GM23338 (cell line): ENCODE results near the gene RPGRIP1. TPM values are rescaled to one million over a fixed set of nuclear protein-coding genes. Genes with fewer than 3 reads are reported as not detected.

Experiments
- ATAC-seq: fragments of 200-7000 bp; cut with Tn5 transposase; 3 replicates; pipeline ENCODE4 v1.9.1; 2020
- DNase-seq: peaks from one replicate; pipeline ENCODE4 v3.0.0-alpha.2; 2015; ENCODE audit warnings: low spot score
- H2AFZ ChIP-seq: fragments of 200-600 bp; sonication (generic); 2 replicates; pipeline ENCODE4 v1.8.0; 2016; ENCODE audit warnings: antibody characterized with exemption, mild to moderate bottlenecking, moderate library complexity
- H3F3A ChIP-seq: fragments of 200-600 bp; sonication (generic); replicated peaks from 2 replicates; pipeline ENCODE4 v1.8.0; 2017; ENCODE audit warnings: antibody characterized with exemption, mixed run types, low read depth
- H3K27ac ChIP-seq: fragments of 200-600 bp; sonication (generic); 2 replicates; pipeline ENCODE4 v1.6.1; 2016; ENCODE audit warnings: low read depth
- H3K27me3 ChIP-seq: fragments of 200-600 bp; sonication (generic); 2 replicates; pipeline ENCODE4 v1.8.0; 2016; ENCODE audit warnings: mild to moderate bottlenecking, mixed run types, moderate library complexity; ENCODE audit not compliant: insufficient read depth
- H3K36me3 ChIP-seq: fragments of 200-600 bp; sonication (generic); 2 replicates; pipeline ENCODE4 v1.8.0; 2016; ENCODE audit warnings: mild to moderate bottlenecking; ENCODE audit not compliant: insufficient read depth
- H3K4me1 ChIP-seq: fragments of 200-600 bp; sonication (generic); 2 replicates; pipeline ENCODE4 v1.8.0; 2016; ENCODE audit warnings: mild to moderate bottlenecking, moderate library complexity; ENCODE audit not compliant: insufficient read depth
- H3K4me2 ChIP-seq: fragments of 200-600 bp; sonication (generic); 2 replicates; pipeline ENCODE4 v1.7.1; 2017; ENCODE audit warnings: mixed run types
- H3K4me3 ChIP-seq: fragments of 200-600 bp; sonication (generic); 2 replicates; pipeline ENCODE4 v1.6.1; 2016; ENCODE audit warnings: mixed run types
- H3K79me2 ChIP-seq: fragments of 200-600 bp; sonication (generic); replicated peaks from 2 replicates; pipeline ENCODE4 v1.8.0; 2017; ENCODE audit warnings: mild to moderate bottlenecking; ENCODE audit not compliant: insufficient read depth
- H3K9me2 ChIP-seq: fragments of 200-600 bp; sonication (generic); 2 replicates; pipeline ENCODE4 v1.8.0; 2017; ENCODE audit not compliant: insufficient read depth
- H4K20me1 ChIP-seq: fragments of 200-600 bp; sonication (generic); replicated peaks from 2 replicates; pipeline ENCODE4 v1.8.0; 2017; ENCODE audit warnings: mild to moderate bottlenecking; ENCODE audit not compliant: insufficient read depth
- H3K27ac Mint-ChIP-seq: 2 replicates; pipeline ENCODE4 v1.8.0; 2020; ENCODE audit warnings: inconsistent platforms, mild to moderate bottlenecking, moderate library complexity, mixed read lengths
- H3K27me3 Mint-ChIP-seq: 3 replicates; pipeline ENCODE4 v1.8.0; 2022; ENCODE audit warnings: low read depth, mild to moderate bottlenecking, moderate library complexity, mixed read lengths, inconsistent platforms; ENCODE audit not compliant: insufficient read depth, poor library complexity
- H3K36me3 Mint-ChIP-seq: 3 replicates; pipeline ENCODE4 v1.8.0; 2021; ENCODE audit warnings: low read depth, mild to moderate bottlenecking, inconsistent platforms, moderate library complexity, mixed read lengths
- H3K4me1 Mint-ChIP-seq: 3 replicates; pipeline ENCODE4 v1.8.0; 2020; ENCODE audit warnings: mild to moderate bottlenecking, inconsistent platforms, mixed read lengths
- H3K4me3 Mint-ChIP-seq: 3 replicates; pipeline ENCODE4 v1.8.0; 2021; ENCODE audit warnings: moderate library complexity, mild to moderate bottlenecking, inconsistent platforms, mixed read lengths
- H3K9me3 Mint-ChIP-seq: 3 replicates; pipeline ENCODE4 v1.8.0; 2020; ENCODE audit warnings: moderate library complexity, mild to moderate bottlenecking, inconsistent platforms, mixed read lengths
- EZH2 ChIP-seq: fragments of 200-600 bp; sonication (generic); IDR thresholded peaks from one replicate; pipeline ENCODE4 v1.8.0; 2017; ENCODE audit warnings: antibody characterized with exemption, mild to moderate bottlenecking, low read depth; ENCODE audit not compliant: unreplicated experiment
- JUNB ChIP-seq: IDR thresholded peaks from one replicate; pipeline ENCODE4 v1.6.1; 2016; ENCODE audit warnings: antibody characterized with exemption; ENCODE audit not compliant: unreplicated experiment
- POLR2AphosphoS5 ChIP-seq: IDR thresholded peaks from 2 replicates; pipeline ENCODE4 v1.6.1; 2016; ENCODE audit warnings: antibody characterized with exemption, low read depth
- REST ChIP-seq: IDR thresholded peaks from one replicate; pipeline ENCODE4 v1.6.1; 2018; ENCODE audit warnings: antibody characterized with exemption; ENCODE audit not compliant: unreplicated experiment
- ZNF114 ChIP-seq: fragments of 250-450 bp; sonication (Bioruptor Pico); IDR thresholded peaks from 2 replicates; pipeline ENCODE4 v1.5.0; 2020; ENCODE audit warnings: mild to moderate bottlenecking, moderate library complexity
- ZNF331 ChIP-seq: fragments of 250-450 bp; sonication (Bioruptor Pico); IDR thresholded peaks from 2 replicates; pipeline ENCODE4 v1.5.0; 2020; ENCODE audit warnings: low read depth, mild to moderate bottlenecking, moderate library complexity
- polyA plus RNA-seq: library from polyadenylated mRNA; unstranded; fragments of >200 nt; fragmentation: Nextera tagmentation; extraction: Ambion mirVana; gene quantifications from 2 replicates; pipeline ENCODE4 v1.2.1, GENCODE V29; 2016
- total RNA-seq: library from RNA; depleted of rRNA; stranded (reverse); fragments of >200 nt; shearing (Covaris generic); gene quantifications from 2 replicates; pipeline ENCODE4 v1.2.3, GENCODE V29; 2014
- TF ChIP-seq, protein P1 (sequence below): fragments of 250-450 bp; sonication (Bioruptor Pico); IDR thresholded peaks from 2 replicates; pipeline ENCODE4 v1.5.0; 2020; ENCODE audit warnings: mild to moderate bottlenecking, moderate library complexity

RPGRIP1 gene
- total and polyA plus RNA-seq, 2 experiments from 2014 or later: 0.24 to 1.6 TPM

DNA sequence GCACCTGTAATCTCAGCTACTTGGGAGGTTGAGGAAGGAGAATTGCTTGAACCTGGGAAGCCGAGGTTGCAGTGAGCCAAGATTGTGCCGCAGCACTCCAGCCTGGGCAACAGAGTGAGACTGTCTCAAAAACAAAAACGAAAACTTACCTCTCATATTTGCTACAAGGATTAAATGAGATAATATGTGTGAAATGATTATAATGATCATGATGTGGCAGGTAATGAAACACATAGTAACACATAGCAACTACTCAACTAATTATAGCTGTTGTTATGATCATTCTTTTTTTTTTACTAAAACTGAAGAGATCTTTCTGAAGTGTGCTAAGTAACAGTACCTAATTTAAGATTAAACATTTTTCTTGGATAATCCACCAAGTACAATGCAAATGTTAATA, 30.1 kb downstream of the RPGRIP1 start:
- no peak for ATAC-seq
- H3K27ac Mint-ChIP-seq: no peak overlapping the region
- H3K4me3 Mint-ChIP-seq: no peak overlapping the region
- TF ChIP-seq ZNF114 (CRISPR knock-in tag): no peak
- Histone ChIP-seq H4K20me1 (no peaks in the 10 kb centered on the region), H3F3A (no peaks in the 10 kb centered on the region), H3K4me2 (no peak overlapping the region), H3K36me3 (no peaks in the 10 kb centered on the region), H2AFZ (no peak overlapping the region), H3K79me2 (no peaks in the 10 kb centered on the region), H3K4me1 (peaks cover 25% of the 10 kb centered on the region), H3K27ac (peak overlapping the region; percentile 95; the same call in 1 of the 2 replicates), H3K27me3 (no peaks in the 10 kb centered on the region), H3K9me2 (no peaks in the 10 kb centered on the region), H3K4me3 (no peak overlapping the region)
- no peaks in the 10 kb centered on the region for H3K36me3 Mint-ChIP-seq
- DNase-seq: no peak
- peaks cover 2% of the 10 kb centered on the region for H3K27me3 Mint-ChIP-seq
- peaks cover 29% of the 10 kb centered on the region; the same call in 2 of the 3 replicates for H3K4me1 Mint-ChIP-seq
- no peaks in the 10 kb centered on the region for H3K9me3 Mint-ChIP-seq

GRCh38 chr14:21311614-21312013, 31.7 kb downstream of the RPGRIP1 start:
- Mint-ChIP-seq H3K4me3 (no peak overlapping the region), H3K27ac (peak overlapping the region; percentile 42; the same call in 1 of the 2 replicates), H3K4me1 (peaks cover 29% of the 10 kb centered on the region; the same call in 2 of the 3 replicates), H3K9me3 (no peaks in the 10 kb centered on the region), H3K36me3 (no peaks in the 10 kb centered on the region), H3K27me3 (peaks cover 3% of the 10 kb centered on the region)
- Histone ChIP-seq H3K79me2 (no peaks in the 10 kb centered on the region), H2AFZ (peak overlapping the region; percentile 72), H3K4me1 (peaks cover 25% of the 10 kb centered on the region), H4K20me1 (no peaks in the 10 kb centered on the region), H3F3A (no peaks in the 10 kb centered on the region), H3K27ac (no peak overlapping the region), H3K4me2 (no peak overlapping the region), H3K36me3 (no peaks in the 10 kb centered on the region), H3K27me3 (no peaks in the 10 kb centered on the region), H3K4me3 (no peak overlapping the region), H3K9me2 (no peaks in the 10 kb centered on the region)
- no peak for ATAC-seq
- DNase-seq: no peak
- TF ChIP-seq POLR2AphosphoS5: no peak

- Histone ChIP-seq H4K20me1 (no peaks in the 10 kb centered on the region), H3K36me3 (no peaks in the 10 kb centered on the region), H3K27ac (no peak overlapping the region), H3K4me3 (no peak overlapping the region), H3K79me2 (no peaks in the 10 kb centered on the region), H2AFZ (no peak overlapping the region), H3K4me1 (peaks cover 13% of the 10 kb centered on the region), H3F3A (no peaks in the 10 kb centered on the region), H3K9me2 (no peaks in the 10 kb centered on the region), H3K4me2 (no peak overlapping the region), H3K27me3 (no peaks in the 10 kb centered on the region)
- no peaks in the 10 kb centered on the region for H3K9me3 Mint-ChIP-seq
- peaks cover 15% of the 10 kb centered on the region; the same call in 2 of the 3 replicates for H3K4me1 Mint-ChIP-seq
- H3K27ac Mint-ChIP-seq: no peak overlapping the region
- no peaks in the 10 kb centered on the region for H3K36me3 Mint-ChIP-seq
- H3K27me3 Mint-ChIP-seq: peaks cover 3% of the 10 kb centered on the region
- no peak for ATAC-seq
- no peak overlapping the region for H3K4me3 Mint-ChIP-seq
- no peak for DNase-seq
- TF ChIP-seq ZNF114 (CRISPR knock-in tag): no peak
- no peak for TF ChIP-seq JUNB
- TF ChIP-seq REST: no peak
- no peak for TF ChIP-seq EZH2
- TF ChIP-seq POLR2AphosphoS5: no peak
- TF ChIP-seq, protein P1, sequence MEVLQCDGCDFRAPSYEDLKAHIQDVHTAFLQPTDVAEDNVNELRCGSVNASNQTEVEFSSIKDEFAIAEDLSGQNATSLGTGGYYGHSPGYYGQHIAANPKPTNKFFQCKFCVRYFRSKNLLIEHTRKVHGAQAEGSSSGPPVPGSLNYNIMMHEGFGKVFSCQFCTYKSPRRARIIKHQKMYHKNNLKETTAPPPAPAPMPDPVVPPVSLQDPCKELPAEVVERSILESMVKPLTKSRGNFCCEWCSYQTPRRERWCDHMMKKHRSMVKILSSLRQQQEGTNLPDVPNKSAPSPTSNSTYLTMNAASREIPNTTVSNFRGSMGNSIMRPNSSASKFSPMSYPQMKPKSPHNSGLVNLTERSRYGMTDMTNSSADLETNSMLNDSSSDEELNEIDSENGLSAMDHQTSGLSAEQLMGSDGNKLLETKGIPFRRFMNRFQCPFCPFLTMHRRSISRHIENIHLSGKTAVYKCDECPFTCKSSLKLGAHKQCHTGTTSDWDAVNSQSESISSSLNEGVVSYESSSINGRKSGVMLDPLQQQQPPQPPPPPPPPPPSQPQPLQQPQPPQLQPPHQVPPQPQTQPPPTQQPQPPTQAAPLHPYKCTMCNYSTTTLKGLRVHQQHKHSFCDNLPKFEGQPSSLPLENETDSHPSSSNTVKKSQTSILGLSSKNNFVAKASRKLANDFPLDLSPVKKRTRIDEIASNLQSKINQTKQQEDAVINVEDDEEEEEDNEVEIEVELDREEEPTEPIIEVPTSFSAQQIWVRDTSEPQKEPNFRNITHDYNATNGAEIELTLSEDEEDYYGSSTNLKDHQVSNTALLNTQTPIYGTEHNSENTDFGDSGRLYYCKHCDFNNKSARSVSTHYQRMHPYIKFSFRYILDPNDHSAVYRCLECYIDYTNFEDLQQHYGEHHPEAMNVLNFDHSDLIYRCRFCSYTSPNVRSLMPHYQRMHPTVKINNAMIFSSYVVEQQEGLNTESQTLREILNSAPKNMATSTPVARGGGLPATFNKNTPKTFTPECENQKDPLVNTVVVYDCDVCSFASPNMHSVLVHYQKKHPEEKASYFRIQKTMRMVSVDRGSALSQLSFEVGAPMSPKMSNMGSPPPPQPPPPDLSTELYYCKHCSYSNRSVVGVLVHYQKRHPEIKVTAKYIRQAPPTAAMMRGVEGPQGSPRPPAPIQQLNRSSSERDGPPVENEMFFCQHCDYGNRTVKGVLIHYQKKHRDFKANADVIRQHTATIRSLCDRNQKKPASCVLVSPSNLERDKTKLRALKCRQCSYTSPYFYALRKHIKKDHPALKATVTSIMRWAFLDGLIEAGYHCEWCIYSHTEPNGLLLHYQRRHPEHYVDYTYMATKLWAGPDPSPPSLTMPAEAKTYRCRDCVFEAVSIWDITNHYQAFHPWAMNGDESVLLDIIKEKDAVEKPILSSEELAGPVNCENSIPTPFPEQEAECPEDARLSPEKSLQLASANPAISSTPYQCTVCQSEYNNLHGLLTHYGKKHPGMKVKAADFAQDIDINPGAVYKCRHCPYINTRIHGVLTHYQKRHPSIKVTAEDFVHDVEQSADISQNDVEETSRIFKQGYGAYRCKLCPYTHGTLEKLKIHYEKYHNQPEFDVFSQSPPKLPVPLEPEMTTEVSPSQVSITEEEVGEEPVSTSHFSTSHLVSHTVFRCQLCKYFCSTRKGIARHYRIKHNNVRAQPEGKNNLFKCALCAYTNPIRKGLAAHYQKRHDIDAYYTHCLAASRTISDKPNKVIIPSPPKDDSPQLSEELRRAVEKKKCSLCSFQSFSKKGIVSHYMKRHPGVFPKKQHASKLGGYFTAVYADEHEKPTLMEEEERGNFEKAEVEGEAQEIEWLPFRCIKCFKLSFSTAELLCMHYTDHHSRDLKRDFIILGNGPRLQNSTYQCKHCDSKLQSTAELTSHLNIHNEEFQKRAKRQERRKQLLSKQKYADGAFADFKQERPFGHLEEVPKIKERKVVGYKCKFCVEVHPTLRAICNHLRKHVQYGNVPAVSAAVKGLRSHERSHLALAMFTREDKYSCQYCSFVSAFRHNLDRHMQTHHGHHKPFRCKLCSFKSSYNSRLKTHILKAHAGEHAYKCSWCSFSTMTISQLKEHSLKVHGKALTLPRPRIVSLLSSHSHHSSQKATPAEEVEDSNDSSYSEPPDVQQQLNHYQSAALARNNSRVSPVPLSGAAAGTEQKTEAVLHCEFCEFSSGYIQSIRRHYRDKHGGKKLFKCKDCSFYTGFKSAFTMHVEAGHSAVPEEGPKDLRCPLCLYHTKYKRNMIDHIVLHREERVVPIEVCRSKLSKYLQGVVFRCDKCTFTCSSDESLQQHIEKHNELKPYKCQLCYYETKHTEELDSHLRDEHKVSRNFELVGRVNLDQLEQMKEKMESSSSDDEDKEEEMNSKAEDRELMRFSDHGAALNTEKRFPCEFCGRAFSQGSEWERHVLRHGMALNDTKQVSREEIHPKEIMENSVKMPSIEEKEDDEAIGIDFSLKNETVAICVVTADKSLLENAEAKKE (CRISPR knock-in tag): no peak
- no peak for TF ChIP-seq ZNF331 (CRISPR knock-in tag)
Observed at GRCh38 chr14:21313512-21313911, 33.6 kb downstream of the RPGRIP1 start.
